NCI-H1092 (cell line): Measurements from ENCODE around the gene EHD3.

ENCODE experiments used
- DNase-seq: peaks from one replicate; lab custom pipeline; 2025; lab: John Stamatoyannopoulos, UW

Gene EHD3

GRCh38 chr2:31212659-31213600, 21.0 kb upstream of the EHD3 start:
- no peak for DNase-seq

- DNase-seq = no peak
Observed at GRCh38 chr2:31213601-31214443, 20.1 kb upstream of the EHD3 start.

- no peak for DNase-seq
Observed at GRCh38 chr2:31214444-31214915, 19.5 kb upstream of the EHD3 start.

- no peak for DNase-seq
Observed at GRCh38 chr2:31216734-31217133, 17.2 kb upstream of the EHD3 start.

- no peak for DNase-seq
Observed at GRCh38 chr2:31217465-31218200, 16.3 kb upstream of the EHD3 start, which contains the start of gene CAPN14. CAPN14 (minus strand) TSS chr2:31217515; CDS start chr2:31205447, 12,068 bp downstream.

- DNase-seq = no peak
Observed at GRCh38 chr2:31219131-31219969, 14.6 kb upstream of the EHD3 start.

GRCh38 chr2:31221544-31221943, 12.4 kb upstream of the EHD3 start:
- no peak for DNase-seq

- no peak for DNase-seq
Observed at GRCh38 chr2:31222071-31222470, 11.9 kb upstream of the EHD3 start.

- DNase-seq = no peak
Observed at GRCh38 chr2:31223026-31223425, 10.9 kb upstream of the EHD3 start.

GRCh38 chr2:31223749-31224148, 10.2 kb upstream of the EHD3 start:
- DNase-seq = no peak

- DNase-seq = no peak
Observed at GRCh38 chr2:31226266-31226665, 7.7 kb upstream of the EHD3 start.

GRCh38 chr2:31227110-31227509, 6.8 kb upstream of the EHD3 start:
- DNase-seq = no peak

GRCh38 chr2:31227711-31228125, 6.2 kb upstream of the EHD3 start:
- DNase-seq = no peak

GRCh38 chr2:31228717-31229116, 5.2 kb upstream of the EHD3 start:
- no peak for DNase-seq

GRCh38 chr2:31230751-31231150, 3.2 kb upstream of the EHD3 start:
- DNase-seq = no peak

GRCh38 chr2:31231571-31232302, 2.2 kb upstream of the EHD3 start:
- DNase-seq = no peak

GRCh38 chr2:31232586-31232985, 1.4 kb upstream of the EHD3 start:
- no peak for DNase-seq

GRCh38 chr2:31233231-31233630, 721 bp upstream of the EHD3 start:
- no peak for DNase-seq

- DNase-seq = no peak
Observed at GRCh38 chr2:31234683-31235503, 941 bp downstream of the EHD3 start.
